Measurements from ENCODE around the gene C3orf20. TPM values are rescaled to one million over a fixed set of nuclear protein-coding genes. Genes with fewer than 3 reads are reported as not detected.

The C3orf20 gene
- total and polyA plus RNA-seq, 2 of the 4 experiments (the other 2 are of a cell fraction) = not detected

DNA sequence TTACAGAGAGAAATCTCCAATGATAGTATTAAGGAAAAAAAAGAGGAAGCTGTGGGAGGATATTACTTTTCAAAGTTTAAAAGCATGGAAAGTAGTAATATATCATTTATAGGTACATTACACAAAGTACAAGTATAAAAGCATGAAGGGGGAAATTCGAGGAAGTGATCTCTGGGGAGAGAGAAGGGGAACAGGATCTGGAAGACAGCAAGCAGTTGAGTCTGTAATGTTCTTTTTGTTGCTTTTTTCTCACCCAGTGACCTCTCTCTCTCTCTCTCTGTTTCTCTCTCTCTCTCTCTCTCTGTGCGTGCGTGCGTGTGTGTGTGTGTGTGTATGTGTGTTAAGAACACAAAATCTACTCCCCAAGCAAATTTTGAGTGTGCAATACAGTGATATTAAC is 10.2 kb downstream of the C3orf20 start:
- Histone ChIP-seq H3K9me1 (ENCODE audit: insufficient read depth, low read length) (no peaks in the 10 kb centered on the region), H3K4me3 (ENCODE audit: insufficient read depth, low read depth, low read length) (no peak overlapping the region), H2BK5ac (ENCODE audit: low read depth, low read length, poor library complexity, severe bottlenecking) (no peak overlapping the region), H2BK120ac (ENCODE audit: low read depth, low read length) (no peak overlapping the region), H2AK9ac (replicated peaks; ENCODE audit: low read depth, low read length, poor library complexity) (no peak overlapping the region), H2AK5ac (ENCODE audit: low read depth, low read length) (no peak overlapping the region), H4K20me1 (ENCODE audit: insufficient read depth, low read length) (no peaks in the 10 kb centered on the region), H4K5ac (ENCODE audit: low read depth, low read length) (no peak overlapping the region), H2AFZ (replicated peaks; ENCODE audit: low read length, poor library complexity) (no peak overlapping the region), H3K79me1 (ENCODE audit: low read depth in 1 of 2, low read length in 2 of 2) (no peaks in the 10 kb centered on the region), H3K23ac (ENCODE audit: low read depth, low read length) (no peak overlapping the region), H3K56ac (ENCODE audit: extremely low read depth, insufficient read depth, low read length) (no peak overlapping the region), H3K27ac (ENCODE audit: insufficient read depth, low read length) (no peak overlapping the region), H3K4ac (ENCODE audit: low read depth, low read length) (no peak overlapping the region), H2BK20ac (ENCODE audit: low read depth, low read length) (no peak overlapping the region), H3K27me3 (ENCODE audit: control insufficient read depth, insufficient read depth, low read length) (peaks cover 9% of the 10 kb centered on the region), H3K14ac (replicated peaks; ENCODE audit: low read depth, low read length) (no peak overlapping the region), H3K18ac (ENCODE audit: low read depth, low read length) (no peak overlapping the region), H4K8ac (ENCODE audit: low read depth in 2 of 2, low read length in 2 of 2) (no peak overlapping the region), H3K9me3 (ENCODE audit: control insufficient read depth, insufficient read depth, low read length) (no peaks in the 10 kb centered on the region), H3K9ac (ENCODE audit: low read depth, low read length) (no peak overlapping the region), H3K4me1 (ENCODE audit: control insufficient read depth, insufficient read depth, low read length) (no peaks in the 10 kb centered on the region), H3K36me3 (ENCODE audit: control insufficient read depth, insufficient read depth, low read length) (no peaks in the 10 kb centered on the region), H2BK15ac (ENCODE audit: low read depth, low read length) (no peak overlapping the region), H4K91ac (ENCODE audit: insufficient read depth, low read depth, low read length) (no peak overlapping the region), H3K4me2 (ENCODE audit: low read depth, low read length) (no peak overlapping the region)
- ChIA-PET POLR2A (ENCODE audit: unreplicated experiment) (no interaction called here), CTCF (no interaction called here)
- BruUV-seq (replicated peaks) = no TSS peak
- in situ Hi-C loops (cut with MboI; ENCODE audit: low sequenced_read_pairs) (no loop called here), intact Hi-C loops (cut with micrococcal nuclease) (no loop called here), dilution Hi-C loops (cut with HindIII; ENCODE audit: low sequenced_read_pairs, unreplicated experiment) (no loop called here)
- ATAC-seq (ENCODE audit: low read depth) (no peak), DNase-seq (no peak)
- no CpG with 5 or more reads among the region's 4 CpGs for WGBS, 2 experiments (ENCODE audit: extremely low coverage in 2 of 2, insufficient read length in 1 of 2)
- TF ChIP-seq CHD1 (IDR thresholded peaks at IDR 0.05; ENCODE audit: low read depth, low read length) (no peak), POLR2A (IDR thresholded peaks at IDR 0.05; ENCODE audit: low read depth, low read length) (no peak)
